GM12878 (cell line): ENCODE data around the gene UBC. TPM values are rescaled to one million over a fixed set of nuclear protein-coding genes. Genes with fewer than 3 reads are reported as not detected.

Source experiments
- ATAC-seq: fragments of 200-7000 bp; cut with Tn5 transposase; 3 replicates; pipeline ENCODE4 v1.9.1; 2020; ENCODE audit warnings: mild to moderate bottlenecking, moderate library complexity
- BruUV-seq: library from RNA; stranded (reverse); fragments of 400-500 nt; replicated peaks from 2 replicates; lab custom pipeline; 2021; lab: Mats Ljungman, UMichigan
- CTCF ChIA-PET: fragments of 300-600 bp; sonication (Branson Sonifier 250); formaldehyde crosslinking; extraction: SDS; loops from one replicate; lab custom pipeline; 2021; ENCODE audit warnings: inconsistent platforms; lab: Yijun Ruan, JAX
- POLR2A ChIA-PET: fragments of 350-600 bp; formaldehyde crosslinking; extraction: SDS; loops from one replicate; lab custom pipeline; 2021; ENCODE audit warnings: inconsistent platforms; lab: Charles Lee
- RAD21 ChIA-PET: fragments of 300-600 bp; sonication (Branson Sonifier 250); formaldehyde crosslinking; loops from one replicate; lab custom pipeline; 2023; ENCODE audit warnings: antibody characterized with exemption; ENCODE audit not compliant: unreplicated experiment; lab: Charles Lee
- SMC1A ChIA-PET: fragments of 300-600 bp; sonication (Branson Sonifier 250); formaldehyde crosslinking; loops from one replicate; lab custom pipeline; 2023; ENCODE audit not compliant: unreplicated experiment, uncharacterized antibody; lab: Charles Lee
- DNase-seq: peaks from one replicate; pipeline ENCODE4 v3.0.0-alpha.2; 2011; ENCODE audit warnings: low read depth, low spot score
- FAIRE-seq: peaks from 3 replicates; lab custom pipeline; 2011; peaks lifted over from hg19 to GRCh38; lab: Jason Lieb, UNC
- H2AFZ ChIP-seq: 2 replicates; pipeline ENCODE4 v1.6.0; 2011; ENCODE audit warnings: low read depth, low read length, control low read depth; ENCODE audit not compliant: control insufficient read depth
- H3K27ac ChIP-seq: 2 replicates; pipeline ENCODE4 v1.5.1; 2011; ENCODE audit warnings: control low read depth; ENCODE audit not compliant: control insufficient read depth, insufficient read depth
- H3K27me3 ChIP-seq, 2 experiments: replicated peaks in 1 of 2; 2 replicates each; pipeline versions ENCODE4 v1.6.0 to v1.6.1; 2011; ENCODE audit warnings: low read length in 1 of 2; ENCODE audit not compliant: control insufficient read depth in 2 of 2, insufficient read depth in 2 of 2
- H3K36me3 ChIP-seq, 2 experiments: 2 replicates each; pipeline ENCODE4 v1.5.1; 2011; ENCODE audit warnings: low read length in 1 of 2; ENCODE audit not compliant: control insufficient read depth in 2 of 2, insufficient read depth in 2 of 2
- H3K4me1 ChIP-seq: 2 replicates; pipeline ENCODE4 v1.6.1; 2011; ENCODE audit warnings: mild to moderate bottlenecking, low read length, moderate library complexity, mixed read lengths; ENCODE audit not compliant: control insufficient read depth, insufficient read depth
- H3K4me2 ChIP-seq: 2 replicates; pipeline ENCODE4 v1.6.0; 2011; ENCODE audit warnings: control low read depth; ENCODE audit not compliant: control insufficient read depth, insufficient read depth
- H3K4me3 ChIP-seq: fragments of 200-600 bp; sonication (generic); 2 replicates; pipeline ENCODE4 v1.5.1; 2016
- H3K79me2 ChIP-seq: 2 replicates; pipeline ENCODE4 v1.6.0; 2011; ENCODE audit warnings: low read length; ENCODE audit not compliant: control insufficient read depth, insufficient read depth
- H3K9ac ChIP-seq: 2 replicates; pipeline ENCODE4 v1.8.0; 2011; ENCODE audit warnings: low read length, control low read depth, mixed read lengths; ENCODE audit not compliant: control insufficient read depth, insufficient read depth
- H3K9me3 ChIP-seq: replicated peaks from 3 replicates; pipeline ENCODE4 v1.5.1; 2011; ENCODE audit warnings: mild to moderate bottlenecking, low read length; ENCODE audit not compliant: control insufficient read depth, insufficient read depth
- H4K20me1 ChIP-seq: 2 replicates; pipeline ENCODE4 v1.6.0; 2011; ENCODE audit not compliant: control insufficient read depth, insufficient read depth
- BRCA1 ChIP-seq: IDR thresholded peaks from 2 replicates; pipeline ENCODE4 v1.6.1; 2011; ENCODE audit warnings: low read depth, low read length, improper control_type of control experiment
- CEBPB ChIP-seq, 2 experiments: fragments of 150-350 bp in 1 of 2; IDR thresholded peaks; 2 replicates each; pipeline ENCODE4 v1.6.1; 2012 to 2014; ENCODE audit warnings: low read depth in 2 of 2, low read length in 2 of 2, borderline replicate concordance in 1 of 2, inconsistent platforms in 1 of 2
- CHD2 ChIP-seq: IDR thresholded peaks from 2 replicates; pipeline ENCODE4 v1.6.1; 2011; ENCODE audit warnings: low read depth, low read length, improper control_type of control experiment, borderline replicate concordance
- ETV6 ChIP-seq, 2 experiments: fragments of 450-650 bp in 1 of 2; IDR thresholded peaks in 1 of 2; conservative IDR thresholded peaks in 1 of 2; 2 replicates each; pipeline ENCODE4 v1.6.1; 2014; ENCODE audit warnings: antibody characterized with exemption in 1 of 2, borderline replicate concordance in 1 of 2, low read depth in 1 of 2, mild to moderate bottlenecking in 1 of 2, moderate library complexity in 1 of 2
- HCFC1 ChIP-seq: fragments of 150-350 bp; IDR thresholded peaks from 2 replicates; pipeline ENCODE4 v1.6.1; 2014; ENCODE audit warnings: low read length
- IKZF2 ChIP-seq, 2 experiments: fragments of 450-650 bp; IDR thresholded peaks; 2 replicates each; pipeline ENCODE4 v1.6.1; 2017; ENCODE audit warnings: mild to moderate bottlenecking in 2 of 2, moderate library complexity in 2 of 2
- NFYB ChIP-seq: IDR thresholded peaks from 2 replicates; pipeline ENCODE4 v1.6.1; 2011; ENCODE audit warnings: low read depth, mild to moderate bottlenecking, low read length, improper control_type of control experiment, moderate library complexity; ENCODE audit not compliant: insufficient read depth
- NR2F1 ChIP-seq: fragments of 450-650 bp; conservative IDR thresholded peaks from 2 replicates; pipeline ENCODE4 v1.6.1; 2017; ENCODE audit warnings: mild to moderate bottlenecking
- PAX8 ChIP-seq: fragments of 450-650 bp; IDR thresholded peaks from 2 replicates; pipeline ENCODE4 v1.6.1; 2017; ENCODE audit warnings: mild to moderate bottlenecking, moderate library complexity
- POU2F2 ChIP-seq: IDR thresholded peaks from 3 replicates; pipeline ENCODE4 v1.6.1; 2011; ENCODE audit warnings: low read depth, mild to moderate bottlenecking, low read length, borderline replicate concordance
- SMC3 ChIP-seq: IDR thresholded peaks from 2 replicates; pipeline ENCODE4 v1.6.1; 2011; ENCODE audit warnings: low read length, improper control_type of control experiment, borderline replicate concordance
- SREBF2 ChIP-seq: IDR thresholded peaks from 2 replicates; pipeline ENCODE4 v1.6.1; 2012; ENCODE audit warnings: mild to moderate bottlenecking, low read length
- TAF1 ChIP-seq: IDR thresholded peaks from 2 replicates; pipeline ENCODE4 v1.6.1; 2011; ENCODE audit warnings: mild to moderate bottlenecking, low read depth, low read length, borderline replicate concordance
- YBX1 ChIP-seq: fragments of 450-650 bp; IDR thresholded peaks from 2 replicates; pipeline ENCODE4 v1.6.1; 2016; ENCODE audit warnings: antibody characterized with exemption
- ZNF217 ChIP-seq: fragments of 450-650 bp; IDR thresholded peaks from 2 replicates; pipeline ENCODE4 v1.6.1; 2017; ENCODE audit warnings: antibody characterized with exemption, mild to moderate bottlenecking
- ZNF24 ChIP-seq: fragments of 450-650 bp; IDR thresholded peaks from 2 replicates; pipeline ENCODE4 v1.6.1; 2017; ENCODE audit warnings: antibody characterized with exemption, mild to moderate bottlenecking
- WGBS: methylation state at CpG from one replicate; pipeline ENCODE4 v1.1.6; 2016; ENCODE audit warnings: low lambda C conversion rate; ENCODE audit not compliant: insufficient replicate concordance, insufficient coverage; ENCODE audit errors: missing lambda C conversion rate; 5-methylcytosine and 5-hydroxymethylcytosine counted together
- in situ Hi-C: fragments of 300-500 bp; cut with MboI; formaldehyde crosslinking; loops from 9 replicates; pipeline ENCODE4 v1.14.3; 2018; ENCODE audit warnings: mixed read lengths
- intact Hi-C: fragments of 100-400 bp; cut with micrococcal nuclease; formaldehyde crosslinking; loops from one replicate; pipeline ENCODE4 v1.14.2; 2022; ENCODE audit not compliant: unreplicated experiment
- polyA plus RNA-seq, 11 experiments: library from polyadenylated mRNA; depleted of rRNA in 4 of 11; unstranded in 6 of 11; stranded (reverse) in 5 of 11; fragments of >200 nt; fragmentation: Nextera tagmentation in 4 of 11; fragmentation: Illumina TruSeq in 1 of 11; extraction: Ambion mirVana in 4 of 11; extraction: Trizol in 1 of 11; gene quantifications; 1 replicate in 1 of 11; 2 replicates in 10 of 11; pipeline versions ENCODE4 v1.2.1 to v1.2.3, GENCODE V29; 2011 to 2016; ENCODE audit warnings: inconsistent platforms in 2 of 11, missing spikeins in 2 of 11, low read depth in 1 of 11
- total RNA-seq, 4 experiments: library from RNA; depleted of rRNA in 3 of 4; stranded (reverse); fragments of >200 nt in 3 of 4; fragmentation: Illumina TruSeq in 1 of 4; extraction: Trizol in 1 of 4; gene quantifications; 2 replicates each; pipeline versions ENCODE4 v1.2.1 to v1.2.3, GENCODE V29; 2013 to 2021
- TF ChIP-seq, protein P1 (sequence below): fragments of 450-650 bp; IDR thresholded peaks from 2 replicates; pipeline ENCODE4 v1.6.1; 2017; ENCODE audit warnings: mild to moderate bottlenecking, moderate library complexity
- TF ChIP-seq, protein P2 (sequence below): fragments of 450-650 bp; IDR thresholded peaks from 2 replicates; pipeline ENCODE4 v1.6.1; 2016; ENCODE audit warnings: mild to moderate bottlenecking

The UBC gene
- total and polyA plus RNA-seq, 10 of the 15 experiments (the other 5 are each of a cell fraction or from before 2014, with no cell fraction given), result 653 to 1,666 (median 874) TPM

DNA sequence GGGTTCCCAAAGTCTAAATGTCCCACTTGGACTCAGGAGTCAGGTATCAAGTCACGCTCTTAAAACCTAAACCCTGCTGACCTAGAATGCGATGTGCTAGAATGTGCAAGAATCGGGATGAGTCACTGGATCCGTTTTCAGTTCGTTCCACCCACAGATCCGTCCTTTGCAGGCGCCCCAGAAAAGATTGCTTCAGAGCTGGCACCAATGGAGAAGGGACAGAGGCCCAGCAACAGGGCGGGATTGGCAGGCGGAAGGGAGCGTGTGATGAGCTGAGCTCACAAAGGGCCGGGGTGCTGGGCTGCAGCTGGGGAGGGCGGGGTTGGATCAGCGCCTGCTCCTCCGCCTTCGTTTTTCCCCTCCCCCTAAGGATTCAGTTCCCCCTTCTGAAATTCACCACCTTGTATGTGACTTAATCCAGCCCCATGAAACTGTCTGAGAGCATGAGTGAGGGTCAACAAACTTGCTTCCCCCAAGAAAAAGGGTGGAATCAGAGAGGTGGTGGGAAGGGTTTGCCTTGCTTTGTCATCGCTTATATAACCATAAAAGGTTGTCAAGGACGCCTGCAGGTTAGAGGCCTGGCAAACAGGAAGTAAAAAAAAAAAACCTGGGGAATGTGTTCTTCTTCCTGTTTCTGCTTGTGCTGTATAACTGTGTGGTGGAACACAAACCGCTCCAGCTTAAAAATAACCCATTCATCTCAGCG, 2.8 kb upstream of the UBC start:
- H3K27me3 ChIP-seq, result no peaks in the 10 kb centered on the region
- DNase-seq (peak; percentile 98), ATAC-seq (peak; percentile 71), FAIRE-seq (no peak)
- H3K9ac ChIP-seq, result peak overlapping the region; percentile 99
- peak overlapping the region; percentile 89 for H3K4me2 ChIP-seq
- in situ Hi-C loops, result loop anchor here (25.0 kb wide), 1 partner anchor 1480 kb away; the partner anchor contains the start of gene RILPL2
- H2AFZ ChIP-seq, result peak overlapping the region; percentile 25; the same call in 1 of the 2 replicates
- intact Hi-C loops, result loop anchor here (1.0 to 10.0 kb wide), 4 partner anchors 22 to 792 kb away; partner anchors contain the start of genes BRI3BP and NCOR2
- SMC1A ChIA-PET, result interaction anchor here (0.6 to 12.3 kb wide), 9 partner anchors 9 to 143 kb away, joined by 3 to 294 read pairs (median 16); partner anchors contain the start of gene BRI3BP
- peaks cover 5% of the 10 kb centered on the region; the same call in 1 of the 2 replicates for H4K20me1 ChIP-seq
- POLR2A ChIA-PET, result interaction anchor here (0.5 to 16.4 kb wide), 11 partner anchors 8 to 143 kb away, joined by 3 to 346 read pairs (median 8); partner anchors contain the start of gene BRI3BP
- CTCF ChIA-PET, result interaction anchor here (0.9 to 21.3 kb wide), 8 partner anchors 11 to 143 kb away, joined by 3 to 523 read pairs (median 6); no protein-coding TSS in a partner anchor
- no TSS peak for BruUV-seq
- peak overlapping the region; percentile 100 for H3K27ac ChIP-seq
- peak overlapping the region; percentile 97 for H3K4me3 ChIP-seq
- peaks cover 4 to 5% of the 10 kb centered on the region in 2 experiments for H3K36me3 ChIP-seq
- RAD21 ChIA-PET, result interaction anchor here (0.7 to 12.1 kb wide), 9 partner anchors 10 to 460 kb away, joined by 3 to 246 read pairs (median 9); no protein-coding TSS in a partner anchor
- no peaks in the 10 kb centered on the region; the same call in 2 of the 3 replicates for H3K9me3 ChIP-seq
- peaks cover 43% of the 10 kb centered on the region for H3K79me2 ChIP-seq
- under 1% methylated on average over 19 of the region's 19 CpGs for WGBS
- peaks cover 35% of the 10 kb centered on the region for H3K4me1 ChIP-seq
- TF ChIP-seq CEBPB (IDR thresholded peaks at IDR 0.05; ENCODE audit: borderline replicate concordance in 1 of 2, low read depth in 2 of 2, low read length in 2 of 2) (peak in 1 of 2 experiments; percentile 94; a peak in 2 of 4 replicates), BRCA1 (no peak), POU2F2 (peak; percentile 85), SMC3 (0 out of 2 replicates have a peak, but pooled peaks have one; percentile 18), HCFC1 (peak; percentile 39; the same call in 1 of the 2 replicates), NR2F1 (peak; percentile 93), CHD2 (peak; percentile 94), ZNF217 (0 out of 2 replicates have a peak, but pooled peaks have one; percentile 36), PAX8 (no peak), NFYB (peak; percentile 98), SREBF2 (peak; percentile 34; the same call in 1 of the 2 replicates), TAF1 (peak; percentile 89), YBX1 (no peak), ETV6 (conservative IDR thresholded peaks at IDR 0.05 in 1 of 2, IDR thresholded peaks at IDR 0.05 in 1 of 2; ENCODE audit: borderline replicate concordance in 1 of 2, low read depth in 1 of 2) (peak in 1 of 2 experiments; percentile 77; a peak in 1 of 4 replicates), IKZF2 (IDR thresholded peaks at IDR 0.05) (peak; percentile 95 to 97), ZNF24 (peak; percentile 76)
- TF ChIP-seq, protein P1, sequence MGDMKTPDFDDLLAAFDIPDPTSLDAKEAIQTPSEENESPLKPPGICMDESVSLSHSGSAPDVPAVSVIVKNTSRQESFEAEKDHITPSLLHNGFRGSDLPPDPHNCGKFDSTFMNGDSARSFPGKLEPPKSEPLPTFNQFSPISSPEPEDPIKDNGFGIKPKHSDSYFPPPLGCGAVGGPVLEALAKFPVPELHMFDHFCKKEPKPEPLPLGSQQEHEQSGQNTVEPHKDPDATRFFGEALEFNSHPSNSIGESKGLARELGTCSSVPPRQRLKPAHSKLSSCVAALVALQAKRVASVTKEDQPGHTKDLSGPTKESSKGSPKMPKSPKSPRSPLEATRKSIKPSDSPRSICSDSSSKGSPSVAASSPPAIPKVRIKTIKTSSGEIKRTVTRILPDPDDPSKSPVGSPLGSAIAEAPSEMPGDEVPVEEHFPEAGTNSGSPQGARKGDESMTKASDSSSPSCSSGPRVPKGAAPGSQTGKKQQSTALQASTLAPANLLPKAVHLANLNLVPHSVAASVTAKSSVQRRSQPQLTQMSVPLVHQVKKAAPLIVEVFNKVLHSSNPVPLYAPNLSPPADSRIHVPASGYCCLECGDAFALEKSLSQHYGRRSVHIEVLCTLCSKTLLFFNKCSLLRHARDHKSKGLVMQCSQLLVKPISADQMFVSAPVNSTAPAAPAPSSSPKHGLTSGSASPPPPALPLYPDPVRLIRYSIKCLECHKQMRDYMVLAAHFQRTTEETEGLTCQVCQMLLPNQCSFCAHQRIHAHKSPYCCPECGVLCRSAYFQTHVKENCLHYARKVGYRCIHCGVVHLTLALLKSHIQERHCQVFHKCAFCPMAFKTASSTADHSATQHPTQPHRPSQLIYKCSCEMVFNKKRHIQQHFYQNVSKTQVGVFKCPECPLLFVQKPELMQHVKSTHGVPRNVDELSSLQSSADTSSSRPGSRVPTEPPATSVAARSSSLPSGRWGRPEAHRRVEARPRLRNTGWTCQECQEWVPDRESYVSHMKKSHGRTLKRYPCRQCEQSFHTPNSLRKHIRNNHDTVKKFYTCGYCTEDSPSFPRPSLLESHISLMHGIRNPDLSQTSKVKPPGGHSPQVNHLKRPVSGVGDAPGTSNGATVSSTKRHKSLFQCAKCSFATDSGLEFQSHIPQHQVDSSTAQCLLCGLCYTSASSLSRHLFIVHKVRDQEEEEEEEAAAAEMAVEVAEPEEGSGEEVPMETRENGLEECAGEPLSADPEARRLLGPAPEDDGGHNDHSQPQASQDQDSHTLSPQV, result peak; percentile 26; the same call in 1 of the 2 replicates
- TF ChIP-seq, protein P2, sequence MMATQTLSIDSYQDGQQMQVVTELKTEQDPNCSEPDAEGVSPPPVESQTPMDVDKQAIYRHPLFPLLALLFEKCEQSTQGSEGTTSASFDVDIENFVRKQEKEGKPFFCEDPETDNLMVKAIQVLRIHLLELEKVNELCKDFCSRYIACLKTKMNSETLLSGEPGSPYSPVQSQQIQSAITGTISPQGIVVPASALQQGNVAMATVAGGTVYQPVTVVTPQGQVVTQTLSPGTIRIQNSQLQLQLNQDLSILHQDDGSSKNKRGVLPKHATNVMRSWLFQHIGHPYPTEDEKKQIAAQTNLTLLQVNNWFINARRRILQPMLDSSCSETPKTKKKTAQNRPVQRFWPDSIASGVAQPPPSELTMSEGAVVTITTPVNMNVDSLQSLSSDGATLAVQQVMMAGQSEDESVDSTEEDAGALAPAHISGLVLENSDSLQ, result peak; percentile 93
